ENCODE measurements around the gene TTLL12.

Gene TTLL12

DNA sequence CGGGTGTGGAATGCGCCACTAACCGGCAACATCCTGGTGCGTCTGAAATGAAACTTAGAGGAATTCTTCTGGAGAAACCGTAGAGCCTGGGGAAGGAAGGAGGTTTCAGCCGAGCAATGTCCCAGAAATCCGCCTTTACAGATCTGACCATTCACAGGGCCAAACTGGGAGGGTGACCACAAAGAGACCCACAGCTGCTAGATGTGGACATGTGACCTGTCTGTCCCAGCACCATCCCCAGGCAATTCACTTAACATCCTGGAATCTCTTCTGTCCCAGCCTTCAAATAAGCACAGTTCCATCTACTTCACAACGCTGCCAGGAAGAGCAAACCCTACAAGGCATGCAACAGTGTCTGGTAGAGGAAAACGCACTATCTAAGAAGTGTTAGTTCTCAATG lies 53.5 kb downstream of the TTLL12 start:
- Histone ChIP-seq H3K9ac (ENCODE audit: low read length) (no peak overlapping the region), H2AFZ (ENCODE audit: low read depth, low read length, severe bottlenecking) (no peak overlapping the region), H3K27ac (ENCODE audit: low read depth, low read length) (no peak overlapping the region), H4K20me1 (ENCODE audit: low read depth, low read length) (no peaks in the 10 kb centered on the region), H3K27me3 (ENCODE audit: low read length) (no peaks in the 10 kb centered on the region), H3K4me2 (ENCODE audit: low read depth, low read length, poor library complexity, severe bottlenecking) (no peak overlapping the region), H3K9me3 (ENCODE audit: insufficient read depth, low read length) (no peaks in the 10 kb centered on the region), H3K4me3 (ENCODE audit: insufficient read depth, low read length, poor library complexity, severe bottlenecking) (no peak overlapping the region), H3F3A (ENCODE audit: insufficient read depth) (no peaks in the 10 kb centered on the region), H3K79me2 (ENCODE audit: insufficient read depth, low read length) (no peaks in the 10 kb centered on the region), H3K9me2 (replicated peaks; ENCODE audit: insufficient read depth, low read length) (no peaks in the 10 kb centered on the region), H3K36me3 (ENCODE audit: low read length) (no peaks in the 10 kb centered on the region)
- no peak for TF ChIP-seq EZH2phosphoT487 (conservative IDR thresholded peaks at IDR 0.05; ENCODE audit: low read length)
- TF ChIP-seq, protein P1, sequence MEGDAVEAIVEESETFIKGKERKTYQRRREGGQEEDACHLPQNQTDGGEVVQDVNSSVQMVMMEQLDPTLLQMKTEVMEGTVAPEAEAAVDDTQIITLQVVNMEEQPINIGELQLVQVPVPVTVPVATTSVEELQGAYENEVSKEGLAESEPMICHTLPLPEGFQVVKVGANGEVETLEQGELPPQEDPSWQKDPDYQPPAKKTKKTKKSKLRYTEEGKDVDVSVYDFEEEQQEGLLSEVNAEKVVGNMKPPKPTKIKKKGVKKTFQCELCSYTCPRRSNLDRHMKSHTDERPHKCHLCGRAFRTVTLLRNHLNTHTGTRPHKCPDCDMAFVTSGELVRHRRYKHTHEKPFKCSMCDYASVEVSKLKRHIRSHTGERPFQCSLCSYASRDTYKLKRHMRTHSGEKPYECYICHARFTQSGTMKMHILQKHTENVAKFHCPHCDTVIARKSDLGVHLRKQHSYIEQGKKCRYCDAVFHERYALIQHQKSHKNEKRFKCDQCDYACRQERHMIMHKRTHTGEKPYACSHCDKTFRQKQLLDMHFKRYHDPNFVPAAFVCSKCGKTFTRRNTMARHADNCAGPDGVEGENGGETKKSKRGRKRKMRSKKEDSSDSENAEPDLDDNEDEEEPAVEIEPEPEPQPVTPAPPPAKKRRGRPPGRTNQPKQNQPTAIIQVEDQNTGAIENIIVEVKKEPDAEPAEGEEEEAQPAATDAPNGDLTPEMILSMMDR (IDR thresholded peaks at IDR 0.05; ENCODE audit: insufficient read depth, low read length, poor library complexity, severe bottlenecking): no peak

DNA sequence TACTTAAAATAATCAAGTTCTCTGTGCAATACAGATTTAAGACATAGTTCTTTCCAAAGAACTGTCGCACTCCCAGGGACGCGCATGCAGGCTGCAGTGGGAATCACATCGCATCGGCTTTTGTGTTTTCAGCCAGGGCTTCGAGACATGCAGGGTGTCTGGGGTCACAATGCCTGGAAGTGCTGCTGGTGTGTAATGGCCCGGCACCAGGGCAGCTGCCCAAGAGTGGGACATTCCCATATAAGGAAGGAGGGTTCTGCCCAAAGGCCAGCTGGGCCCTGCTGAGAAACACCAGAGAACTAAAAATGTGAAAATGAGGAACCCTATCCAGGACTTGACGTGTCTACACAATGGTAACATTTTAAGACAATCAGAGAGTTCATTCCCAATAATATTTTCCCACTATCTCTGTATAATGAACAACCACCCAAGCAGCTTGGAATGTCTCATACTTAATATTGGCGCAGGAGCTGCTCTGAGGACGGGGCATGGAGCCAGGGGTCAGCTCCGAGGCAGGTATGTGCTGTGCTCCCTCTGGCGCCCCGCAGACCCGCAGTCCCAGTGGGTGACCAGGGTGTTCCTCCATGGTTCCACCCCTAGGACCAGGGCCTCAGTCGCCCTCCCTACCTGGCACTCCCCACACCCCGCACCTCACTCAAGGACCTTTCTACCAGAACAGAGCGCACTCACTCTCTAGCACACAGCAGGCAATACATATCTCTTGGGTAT lies 55.0 kb downstream of the TTLL12 start:
- Histone ChIP-seq H3K9me2 (replicated peaks; ENCODE audit: insufficient read depth, low read length) (no peaks in the 10 kb centered on the region), H2AFZ (ENCODE audit: low read depth, low read length, severe bottlenecking) (no peak overlapping the region), H3F3A (ENCODE audit: insufficient read depth) (no peaks in the 10 kb centered on the region), H3K9me3 (ENCODE audit: insufficient read depth, low read length) (no peaks in the 10 kb centered on the region), H3K9ac (ENCODE audit: low read length) (no peak overlapping the region), H3K27me3 (ENCODE audit: low read length) (no peaks in the 10 kb centered on the region), H4K20me1 (ENCODE audit: low read depth, low read length) (no peaks in the 10 kb centered on the region), H3K4me3 (ENCODE audit: insufficient read depth, low read length, poor library complexity, severe bottlenecking) (no peak overlapping the region), H3K79me2 (ENCODE audit: insufficient read depth, low read length) (no peaks in the 10 kb centered on the region), H3K36me3 (ENCODE audit: low read length) (no peaks in the 10 kb centered on the region), H3K4me2 (ENCODE audit: low read depth, low read length, poor library complexity, severe bottlenecking) (no peak overlapping the region), H3K27ac (ENCODE audit: low read depth, low read length) (no peak overlapping the region)
- TF ChIP-seq EZH2phosphoT487 (conservative IDR thresholded peaks at IDR 0.05; ENCODE audit: low read length): no peak
- TF ChIP-seq, protein P1 (IDR thresholded peaks at IDR 0.05; ENCODE audit: insufficient read depth, low read length, poor library complexity, severe bottlenecking): no peak

DNA sequence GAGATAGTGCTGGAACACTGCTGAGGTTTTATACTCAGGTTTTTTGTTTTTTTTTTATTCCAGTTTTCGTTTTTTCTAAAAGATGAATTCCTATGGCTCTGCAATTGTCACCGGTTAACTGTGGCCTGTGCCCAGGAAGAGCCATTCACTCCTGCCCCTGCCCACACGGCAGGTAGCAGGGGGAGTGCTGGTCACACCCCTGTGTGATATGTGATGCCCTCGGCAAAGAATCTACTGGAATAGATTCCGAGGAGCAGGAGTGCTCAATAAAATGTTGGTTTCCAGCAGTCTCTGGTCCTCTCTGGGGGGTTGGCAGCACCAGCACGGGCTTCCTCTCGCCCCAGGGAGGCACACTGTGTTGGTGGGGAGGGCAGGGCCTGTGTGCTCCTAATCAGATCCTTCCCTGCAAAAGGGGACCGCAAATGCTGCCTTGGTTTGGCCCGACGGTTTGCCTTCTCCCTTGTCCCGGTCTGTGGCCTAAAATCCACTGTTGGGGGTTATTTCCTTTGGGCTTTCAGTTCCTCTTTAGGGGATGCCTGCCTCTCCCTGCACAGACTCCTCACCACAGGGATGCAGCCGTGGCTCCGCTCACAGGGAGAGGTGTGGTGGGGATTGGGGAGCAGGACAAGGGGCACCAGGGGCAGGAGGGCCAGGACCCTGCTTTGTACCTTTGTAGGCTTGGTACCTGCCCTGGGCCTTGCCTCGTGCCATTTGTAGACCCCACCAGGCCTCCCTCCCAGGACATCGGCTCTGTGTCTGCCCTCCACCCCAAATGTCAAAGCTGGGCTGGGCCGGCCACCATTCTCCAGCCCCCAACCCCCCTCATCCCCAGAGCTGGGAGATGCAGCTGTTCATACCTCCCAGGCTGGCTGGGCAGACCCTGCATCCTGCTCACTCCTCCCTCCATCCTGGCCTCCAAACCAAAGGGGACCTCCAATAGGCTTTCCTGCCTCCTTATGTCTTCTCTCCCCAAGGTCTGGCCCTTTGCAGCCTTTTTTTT lies 57.2 kb downstream of the TTLL12 start:
- H3K9ac ChIP-seq (ENCODE audit: low read length): no peak overlapping the region
- no peaks in the 10 kb centered on the region for H3K9me2 ChIP-seq (replicated peaks; ENCODE audit: insufficient read depth, low read length)
- H3K27me3 ChIP-seq (ENCODE audit: low read length): no peaks in the 10 kb centered on the region
- no peaks in the 10 kb centered on the region for H3K36me3 ChIP-seq (ENCODE audit: low read length)
- H3K4me3 ChIP-seq (ENCODE audit: insufficient read depth, low read length, poor library complexity, severe bottlenecking): no peak overlapping the region
- TF ChIP-seq, protein P1 (IDR thresholded peaks at IDR 0.05; ENCODE audit: insufficient read depth, low read length, poor library complexity, severe bottlenecking): no peak
- no peaks in the 10 kb centered on the region for H3F3A ChIP-seq (ENCODE audit: insufficient read depth)
- H2AFZ ChIP-seq (ENCODE audit: low read depth, low read length, severe bottlenecking): no peak overlapping the region
- no peaks in the 10 kb centered on the region for H4K20me1 ChIP-seq (ENCODE audit: low read depth, low read length)
- H3K9me3 ChIP-seq (ENCODE audit: insufficient read depth, low read length): no peaks in the 10 kb centered on the region
- H3K4me2 ChIP-seq (ENCODE audit: low read depth, low read length, poor library complexity, severe bottlenecking): no peak overlapping the region
- no peaks in the 10 kb centered on the region for H3K79me2 ChIP-seq (ENCODE audit: insufficient read depth, low read length)
- no peak overlapping the region for H3K27ac ChIP-seq (ENCODE audit: low read depth, low read length)

All from SU-DHL-6 (cell line).